HepG2 (cell line): ENCODE data around the gene WNT3. TPM values are rescaled to one million over a fixed set of nuclear protein-coding genes. Genes with fewer than 3 reads are reported as not detected.

Experiments used
- ATF4 ChIP-seq, 2 experiments: fragments of 450-650 bp in 1 of 2; sonication (generic) in 1 of 2; formaldehyde crosslinking; IDR thresholded peaks; 2 replicates each; pipeline versions ENCODE4 v1.5.0 to v1.8.0; 2020 to 2022; ENCODE audit warnings: mild to moderate bottlenecking in 1 of 2, missing genetic modification reagents in 1 of 2
- ATM ChIP-seq: fragments of 450-650 bp; IDR thresholded peaks from 2 replicates; pipeline ENCODE4 v1.7.1; 2017; ENCODE audit warnings: mild to moderate bottlenecking, borderline replicate concordance
- ATRX ChIP-seq: sonication (generic); formaldehyde crosslinking; IDR thresholded peaks from 2 replicates; pipeline ENCODE4 v1.4.0; 2020; ENCODE audit warnings: missing genetic modification reagents, borderline replicate concordance
- ELK4 ChIP-seq: sonication (generic); formaldehyde crosslinking; IDR thresholded peaks from 2 replicates; pipeline ENCODE4 v1.9.0; 2021; ENCODE audit warnings: missing genetic modification reagents, borderline replicate concordance
- EZH2 ChIP-seq: conservative IDR thresholded peaks from 2 replicates; pipeline ENCODE4 v1.6.1; 2012; ENCODE audit warnings: mild to moderate bottlenecking, low read depth, low read length, moderate library complexity
- HHEX ChIP-seq: IDR thresholded peaks from 2 replicates; pipeline ENCODE4 v1.6.1; 2016; ENCODE audit warnings: control low read depth
- HMGXB4 ChIP-seq, 2 experiments: sonication (generic) in 1 of 2; formaldehyde crosslinking in 1 of 2; IDR thresholded peaks; 2 replicates each; pipeline versions ENCODE4 v1.4.0 to v1.6.1; 2018 to 2020; ENCODE audit warnings: missing genetic modification reagents in 2 of 2, borderline replicate concordance in 1 of 2, low read depth in 1 of 2, mild to moderate bottlenecking in 1 of 2, missing biosample characterization in 1 of 2
- HNF4A ChIP-seq: sonication (generic); formaldehyde crosslinking; IDR thresholded peaks from 2 replicates; pipeline ENCODE4 v1.4.0; 2020; ENCODE audit warnings: missing genetic modification reagents
- HNRNPK ChIP-seq: fragments of 200-400 bp; formaldehyde crosslinking; IDR thresholded peaks from 2 replicates; pipeline ENCODE4 v1.6.1; 2018; ENCODE audit warnings: low read length, low read depth, moderate library complexity, mild to moderate bottlenecking; ENCODE audit not compliant: poor library complexity, severe bottlenecking
- SAFB2 ChIP-seq: sonication (generic); formaldehyde crosslinking; IDR thresholded peaks from 2 replicates; pipeline ENCODE4 v1.5.1; 2020; ENCODE audit warnings: missing genetic modification reagents, low read depth, mild to moderate bottlenecking, borderline replicate concordance
- SCMH1 ChIP-seq: sonication (generic); formaldehyde crosslinking; IDR thresholded peaks from 2 replicates; pipeline ENCODE4 v1.9.0; 2021; ENCODE audit warnings: missing genetic modification reagents, mild to moderate bottlenecking, borderline replicate concordance
- SNAI1 ChIP-seq: sonication (generic); formaldehyde crosslinking; IDR thresholded peaks from 2 replicates; pipeline ENCODE4 v1.5.0; 2020; ENCODE audit warnings: mild to moderate bottlenecking, missing genetic modification reagents, borderline replicate concordance
- SP1 ChIP-seq, 2 experiments: fragments of 450-650 bp in 1 of 2; sonication (generic) in 1 of 2; formaldehyde crosslinking in 1 of 2; IDR thresholded peaks; 2 replicates each; pipeline versions ENCODE4 v1.4.0 to v1.6.1; 2016 to 2020; ENCODE audit warnings: missing genetic modification reagents in 1 of 2
- SRSF9 ChIP-seq: fragments of 200-400 bp; formaldehyde crosslinking; IDR thresholded peaks from 2 replicates; pipeline ENCODE4 v1.6.1; 2018; ENCODE audit warnings: borderline replicate concordance, mild to moderate bottlenecking, low read depth, low read length; ENCODE audit not compliant: insufficient read depth, poor library complexity, severe bottlenecking
- TAF15 ChIP-seq: fragments of 200-400 bp; formaldehyde crosslinking; IDR thresholded peaks from one replicate; pipeline ENCODE4 v1.6.1; 2018; ENCODE audit warnings: mild to moderate bottlenecking, low read depth, low read length; ENCODE audit not compliant: poor library complexity, severe bottlenecking
- TCF12 ChIP-seq, 2 experiments: fragments of 450-650 bp in 1 of 2; sonication (generic) in 1 of 2; formaldehyde crosslinking in 1 of 2; IDR thresholded peaks; 2 replicates each; pipeline versions ENCODE4 v1.6.1 to v1.8.0; 2017 to 2022; ENCODE audit warnings: antibody characterized with exemption in 1 of 2, mild to moderate bottlenecking in 1 of 2, missing genetic modification reagents in 1 of 2, moderate library complexity in 1 of 2
- TFAP4 ChIP-seq: sonication (generic); IDR thresholded peaks from 2 replicates; pipeline ENCODE4 v1.6.1; 2016; ENCODE audit warnings: low read depth, borderline replicate concordance
- ZBTB7A ChIP-seq: sonication (generic); formaldehyde crosslinking; IDR thresholded peaks from 2 replicates; pipeline ENCODE4 v1.8.0; 2022; ENCODE audit warnings: mild to moderate bottlenecking, missing genetic modification reagents
- ZBTB8A ChIP-seq: sonication (generic); formaldehyde crosslinking; IDR thresholded peaks from 2 replicates; pipeline ENCODE4 v1.4.0; 2020; ENCODE audit warnings: mild to moderate bottlenecking, low read depth, missing genetic modification reagents, borderline replicate concordance
- ZNF24 ChIP-seq: fragments of 450-650 bp; IDR thresholded peaks from 2 replicates; pipeline ENCODE4 v1.6.1; 2017; ENCODE audit warnings: antibody characterized with exemption, mild to moderate bottlenecking
- ZNF263 ChIP-seq: sonication (generic); formaldehyde crosslinking; IDR thresholded peaks from 2 replicates; pipeline ENCODE4 v1.4.0; 2020; ENCODE audit warnings: missing genetic modification reagents
- ZNF451 ChIP-seq: sonication (generic); formaldehyde crosslinking; IDR thresholded peaks from 2 replicates; pipeline ENCODE4 v1.5.0; 2020; ENCODE audit warnings: mild to moderate bottlenecking, missing genetic modification reagents
- ZNF556 ChIP-seq: sonication (generic); formaldehyde crosslinking; IDR thresholded peaks from 2 replicates; pipeline ENCODE4 v1.4.0; 2020; ENCODE audit warnings: mild to moderate bottlenecking, missing genetic modification reagents, borderline replicate concordance
- ZNF577 ChIP-seq: sonication (generic); formaldehyde crosslinking; IDR thresholded peaks from 2 replicates; pipeline ENCODE4 v1.4.0; 2020; ENCODE audit warnings: mild to moderate bottlenecking, low read depth, missing genetic modification reagents, borderline replicate concordance
- ZNF788 ChIP-seq: sonication (generic); formaldehyde crosslinking; IDR thresholded peaks from 2 replicates; pipeline ENCODE4 v1.5.0; 2020; ENCODE audit warnings: mild to moderate bottlenecking, missing genetic modification reagents, borderline replicate concordance
- polyA plus RNA-seq, 8 experiments: library from polyadenylated mRNA; depleted of rRNA in 3 of 8; stranded (reverse) in 7 of 8; unstranded in 1 of 8; fragments of >200 nt; fragmentation: Illumina TruSeq in 4 of 8; extraction: Trizol in 4 of 8; gene quantifications; 2 replicates each; pipeline versions ENCODE4 v1.2.1 to v1.2.3, GENCODE V29; 2011 to 2016; ENCODE audit warnings: low read depth in 4 of 8, missing spikeins in 1 of 8, mixed read lengths in 1 of 8; ENCODE audit not compliant: insufficient read depth in 1 of 8
- total RNA-seq, 5 experiments: library from RNA; depleted of rRNA; stranded (reverse); fragments of >200 nt; fragmentation: Illumina TruSeq; extraction: Trizol; gene quantifications; 2 replicates each; pipeline ENCODE4 v1.2.3, GENCODE V29; 2016; ENCODE audit warnings: low read depth in 1 of 5

WNT3 gene
- total and polyA plus RNA-seq, 2 of the 13 experiments (the other 11 are each of a cell fraction or from before 2014, with no cell fraction given), result 8.5 to 10.3 TPM

GRCh38 chr17:46770439-46770817 lies 48.1 kb downstream of the WNT3 start (continued):
- no peak for TF ChIP-seq TAF15
- no peak for TF ChIP-seq ZNF24
- peak; percentile 64 for TF ChIP-seq ZBTB7A (CRISPR knock-in tag)
- TF ChIP-seq SCMH1 (CRISPR knock-in tag), result no peak
- no peak for TF ChIP-seq TCF12 (IDR thresholded peaks at IDR 0.05)
- TF ChIP-seq TCF12 (CRISPR knock-in tag; IDR thresholded peaks at IDR 0.05), result no peak
- no peak; the same call in 1 of the 2 replicates for TF ChIP-seq ZNF451 (CRISPR knock-in tag)
- no peak for TF ChIP-seq ATF4 (CRISPR knock-in tag; IDR thresholded peaks at IDR 0.05)
- no peak for TF ChIP-seq TFAP4
- TF ChIP-seq HHEX (CRISPR knock-in tag), result no peak
- TF ChIP-seq ATRX, result 0 out of 2 replicates have a peak, but pooled peaks have one; percentile 44
- peak; percentile 14; the same call in 1 of the 2 replicates for TF ChIP-seq ZNF788 (CRISPR knock-in tag)
- no peak for TF ChIP-seq HMGXB4 (CRISPR knock-in tag; IDR thresholded peaks at IDR 0.05; ENCODE audit: borderline replicate concordance in 1 of 2, low read depth in 1 of 2)
- peak; percentile 49; the same call in 1 of the 2 replicates for TF ChIP-seq ZNF556 (CRISPR knock-in tag)
- TF ChIP-seq ELK4, result 0 out of 2 replicates have a peak, but pooled peaks have one; percentile 65
- 0 out of 2 replicates have a peak, but pooled peaks have one; percentile 30 for TF ChIP-seq SNAI1 (CRISPR knock-in tag)
- TF ChIP-seq ATM, result no peak
- no peak for TF ChIP-seq SRSF9
- no peak for TF ChIP-seq ZNF577 (CRISPR knock-in tag)
- no peak for TF ChIP-seq EZH2
- TF ChIP-seq HNF4A, result no peak
- 0 out of 2 replicates have a peak, but pooled peaks have one; percentile 68 for TF ChIP-seq ZBTB8A (CRISPR knock-in tag)
- no peak for TF ChIP-seq SP1 (IDR thresholded peaks at IDR 0.05)
- no peak for TF ChIP-seq SP1 (CRISPR knock-in tag; IDR thresholded peaks at IDR 0.05)
- TF ChIP-seq SAFB2 (CRISPR knock-in tag), result no peak
- TF ChIP-seq HNRNPK, result no peak
- 0 out of 2 replicates have a peak, but pooled peaks have one; percentile 53 for TF ChIP-seq ZNF263
